HG02623 (cell line): ENCODE results near the gene BAMBI.
"Not testable (repeated sequence)": the region's sequence is repeated elsewhere in the genome, so short reads cannot be mapped to it uniquely, and the experiment has no call there.

Source experiments
- ATAC-seq: cut with Tn5 transposase; IDR thresholded peaks from one replicate; pipeline ENCODE4 v1.9.1; 2021; ENCODE audit warnings: moderate library complexity; ENCODE audit not compliant: unreplicated experiment

Gene BAMBI

GRCh38 chr10:28676968-28677887, at the start of gene BAMBI:
Gene BAMBI, plus strand, starts transcription at chr10:28677521. Its CDS starts 377 bp downstream, at chr10:28677898.
- peak; percentile 98 for ATAC-seq

GRCh38 chr10:28628184-28628893, 49.0 kb upstream of the BAMBI start:
- peak; percentile 70 for ATAC-seq

- ATAC-seq, result no peak
Observed at GRCh38 chr10:28631896-28632583, 45.3 kb upstream of the BAMBI start.

- ATAC-seq, result no peak
Observed at GRCh38 chr10:28632584-28632945, 44.8 kb upstream of the BAMBI start.

- ATAC-seq, result no peak
Observed at GRCh38 chr10:28633750-28634149, 43.6 kb upstream of the BAMBI start.

- no peak for ATAC-seq
Observed at GRCh38 chr10:28637346-28637745, 40.0 kb upstream of the BAMBI start.

GRCh38 chr10:28638392-28638791, 38.9 kb upstream of the BAMBI start:
- no peak for ATAC-seq

GRCh38 chr10:28640551-28640950, 36.8 kb upstream of the BAMBI start:
- no peak for ATAC-seq

- ATAC-seq, result no peak
Observed at GRCh38 chr10:28644647-28645046, 32.7 kb upstream of the BAMBI start.

- ATAC-seq, result no peak
Observed at GRCh38 chr10:28652106-28652505, 25.2 kb upstream of the BAMBI start.

- no peak for ATAC-seq
Observed at GRCh38 chr10:28652703-28653102, 24.6 kb upstream of the BAMBI start.

- not testable (repeated sequence) for ATAC-seq
Observed at GRCh38 chr10:28658824-28659223, 18.5 kb upstream of the BAMBI start.

GRCh38 chr10:28661035-28661434, 16.3 kb upstream of the BAMBI start:
- no peak for ATAC-seq

- peak; percentile 82 for ATAC-seq
Observed at GRCh38 chr10:28663576-28664368, 13.5 kb upstream of the BAMBI start.

- ATAC-seq, result no peak
Observed at GRCh38 chr10:28664369-28664740, 13.0 kb upstream of the BAMBI start.

GRCh38 chr10:28666751-28667467, 10.4 kb upstream of the BAMBI start:
- no peak for ATAC-seq

GRCh38 chr10:28668363-28669226, 8.7 kb upstream of the BAMBI start:
- ATAC-seq, result no peak

- ATAC-seq, result no peak
Observed at GRCh38 chr10:28669227-28670173, 7.8 kb upstream of the BAMBI start.
